GM23338 (cell line): Measurements from ENCODE around the gene FCRLA. TPM values are rescaled to one million over a fixed set of nuclear protein-coding genes. Genes with fewer than 3 reads are reported as not detected.

Experiments used
- ATAC-seq: fragments of 200-7000 bp; cut with Tn5 transposase; 3 replicates; pipeline ENCODE4 v1.9.1; 2020
- DNase-seq: peaks from one replicate; pipeline ENCODE4 v3.0.0-alpha.2; 2015; ENCODE audit warnings: low spot score
- H2AFZ ChIP-seq: fragments of 200-600 bp; sonication (generic); 2 replicates; pipeline ENCODE4 v1.8.0; 2016; ENCODE audit warnings: antibody characterized with exemption, mild to moderate bottlenecking, moderate library complexity
- H3F3A ChIP-seq: fragments of 200-600 bp; sonication (generic); replicated peaks from 2 replicates; pipeline ENCODE4 v1.8.0; 2017; ENCODE audit warnings: antibody characterized with exemption, mixed run types, low read depth
- H3K27ac ChIP-seq: fragments of 200-600 bp; sonication (generic); 2 replicates; pipeline ENCODE4 v1.6.1; 2016; ENCODE audit warnings: low read depth
- H3K27me3 ChIP-seq: fragments of 200-600 bp; sonication (generic); 2 replicates; pipeline ENCODE4 v1.8.0; 2016; ENCODE audit warnings: mild to moderate bottlenecking, mixed run types, moderate library complexity; ENCODE audit not compliant: insufficient read depth
- H3K36me3 ChIP-seq: fragments of 200-600 bp; sonication (generic); 2 replicates; pipeline ENCODE4 v1.8.0; 2016; ENCODE audit warnings: mild to moderate bottlenecking; ENCODE audit not compliant: insufficient read depth
- H3K4me1 ChIP-seq: fragments of 200-600 bp; sonication (generic); 2 replicates; pipeline ENCODE4 v1.8.0; 2016; ENCODE audit warnings: mild to moderate bottlenecking, moderate library complexity; ENCODE audit not compliant: insufficient read depth
- H3K4me2 ChIP-seq: fragments of 200-600 bp; sonication (generic); 2 replicates; pipeline ENCODE4 v1.7.1; 2017; ENCODE audit warnings: mixed run types
- H3K4me3 ChIP-seq: fragments of 200-600 bp; sonication (generic); 2 replicates; pipeline ENCODE4 v1.6.1; 2016; ENCODE audit warnings: mixed run types
- H3K79me2 ChIP-seq: fragments of 200-600 bp; sonication (generic); replicated peaks from 2 replicates; pipeline ENCODE4 v1.8.0; 2017; ENCODE audit warnings: mild to moderate bottlenecking; ENCODE audit not compliant: insufficient read depth
- H3K9me2 ChIP-seq: fragments of 200-600 bp; sonication (generic); 2 replicates; pipeline ENCODE4 v1.8.0; 2017; ENCODE audit not compliant: insufficient read depth
- H4K20me1 ChIP-seq: fragments of 200-600 bp; sonication (generic); replicated peaks from 2 replicates; pipeline ENCODE4 v1.8.0; 2017; ENCODE audit warnings: mild to moderate bottlenecking; ENCODE audit not compliant: insufficient read depth
- H3K27ac Mint-ChIP-seq: 2 replicates; pipeline ENCODE4 v1.8.0; 2020; ENCODE audit warnings: inconsistent platforms, mild to moderate bottlenecking, moderate library complexity, mixed read lengths
- H3K27me3 Mint-ChIP-seq: 3 replicates; pipeline ENCODE4 v1.8.0; 2022; ENCODE audit warnings: low read depth, mild to moderate bottlenecking, moderate library complexity, mixed read lengths, inconsistent platforms; ENCODE audit not compliant: insufficient read depth, poor library complexity
- H3K36me3 Mint-ChIP-seq: 3 replicates; pipeline ENCODE4 v1.8.0; 2021; ENCODE audit warnings: low read depth, mild to moderate bottlenecking, inconsistent platforms, moderate library complexity, mixed read lengths
- H3K4me1 Mint-ChIP-seq: 3 replicates; pipeline ENCODE4 v1.8.0; 2020; ENCODE audit warnings: mild to moderate bottlenecking, inconsistent platforms, mixed read lengths
- H3K4me3 Mint-ChIP-seq: 3 replicates; pipeline ENCODE4 v1.8.0; 2021; ENCODE audit warnings: moderate library complexity, mild to moderate bottlenecking, inconsistent platforms, mixed read lengths
- H3K9me3 Mint-ChIP-seq: 3 replicates; pipeline ENCODE4 v1.8.0; 2020; ENCODE audit warnings: moderate library complexity, mild to moderate bottlenecking, inconsistent platforms, mixed read lengths
- EZH2 ChIP-seq: fragments of 200-600 bp; sonication (generic); IDR thresholded peaks from one replicate; pipeline ENCODE4 v1.8.0; 2017; ENCODE audit warnings: antibody characterized with exemption, mild to moderate bottlenecking, low read depth; ENCODE audit not compliant: unreplicated experiment
- EZH2phosphoT487 ChIP-seq: fragments of 200-600 bp; sonication (generic); IDR thresholded peaks from one replicate; pipeline ENCODE4 v1.8.1; 2018; ENCODE audit warnings: antibody characterized with exemption; ENCODE audit not compliant: unreplicated experiment
- NANOG ChIP-seq: IDR thresholded peaks from 2 replicates; pipeline ENCODE4 v1.6.1; 2016; ENCODE audit warnings: antibody characterized with exemption, borderline replicate concordance
- POLR2AphosphoS5 ChIP-seq: IDR thresholded peaks from 2 replicates; pipeline ENCODE4 v1.6.1; 2016; ENCODE audit warnings: antibody characterized with exemption, low read depth
- REST ChIP-seq: IDR thresholded peaks from one replicate; pipeline ENCODE4 v1.6.1; 2018; ENCODE audit warnings: antibody characterized with exemption; ENCODE audit not compliant: unreplicated experiment
- STAT1 ChIP-seq: IDR thresholded peaks from one replicate; pipeline ENCODE4 v1.6.1; 2016; ENCODE audit warnings: antibody characterized with exemption; ENCODE audit not compliant: unreplicated experiment
- ZNF331 ChIP-seq: fragments of 250-450 bp; sonication (Bioruptor Pico); IDR thresholded peaks from 2 replicates; pipeline ENCODE4 v1.5.0; 2020; ENCODE audit warnings: low read depth, mild to moderate bottlenecking, moderate library complexity
- polyA plus RNA-seq: library from polyadenylated mRNA; unstranded; fragments of >200 nt; fragmentation: Nextera tagmentation; extraction: Ambion mirVana; gene quantifications from 2 replicates; pipeline ENCODE4 v1.2.1, GENCODE V29; 2016
- total RNA-seq: library from RNA; depleted of rRNA; stranded (reverse); fragments of >200 nt; shearing (Covaris generic); gene quantifications from 2 replicates; pipeline ENCODE4 v1.2.3, GENCODE V29; 2014
- TF ChIP-seq, protein P1 (sequence below): fragments of 250-450 bp; sonication (Bioruptor Pico); IDR thresholded peaks from 2 replicates; pipeline ENCODE4 v1.5.0; 2020; ENCODE audit warnings: mild to moderate bottlenecking, moderate library complexity

Gene FCRLA
- total and polyA plus RNA-seq, 2 experiments from 2014 or later = 0.24 TPM; not detected in 1

DNA sequence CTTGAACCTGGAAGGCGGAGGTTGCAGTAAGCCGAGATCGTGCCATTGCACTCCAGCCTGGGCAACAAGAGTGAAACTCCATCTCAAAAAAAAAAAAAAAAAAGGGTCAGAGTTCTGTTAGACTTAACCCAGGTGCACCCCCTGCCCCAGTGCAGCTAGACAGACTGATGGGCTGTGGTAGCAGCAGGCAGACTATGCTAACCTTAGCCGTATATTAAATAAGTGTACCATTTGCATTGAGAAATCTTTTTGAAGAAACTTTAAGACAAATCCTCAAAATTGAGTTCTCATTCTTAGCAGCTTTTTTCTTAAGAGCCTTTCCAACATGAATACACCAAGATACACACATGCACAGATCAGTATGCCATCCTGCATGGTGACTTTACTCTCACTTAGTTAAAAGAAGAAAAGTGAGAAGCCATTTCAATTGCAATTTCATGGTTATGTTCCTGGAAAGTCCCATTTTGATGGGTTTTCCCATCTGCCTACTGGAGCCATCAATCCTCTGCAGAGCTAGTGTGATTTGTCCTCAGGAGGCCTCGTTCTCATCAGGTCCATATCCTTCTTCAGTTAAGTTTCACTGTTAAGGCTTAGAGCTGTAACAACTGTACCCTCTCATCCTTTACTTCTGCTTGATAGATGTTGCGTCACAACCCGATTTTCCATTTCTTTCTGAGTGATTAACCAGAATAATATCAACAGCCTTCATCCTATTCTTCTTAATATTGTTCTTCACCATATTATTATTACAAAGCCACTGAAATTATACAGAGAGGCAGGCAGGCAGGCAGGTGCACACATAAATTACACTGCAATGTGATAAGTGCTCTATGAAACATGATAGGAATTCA lies 21.6 kb downstream of the FCRLA start:
- Mint-ChIP-seq H3K9me3 (no peaks in the 10 kb centered on the region; the same call in 2 of the 3 replicates), H3K36me3 (no peaks in the 10 kb centered on the region), H3K4me1 (peaks cover 31% of the 10 kb centered on the region), H3K4me3 (peak overlapping the region; percentile 85; the same call in 2 of the 3 replicates), H3K27me3 (peaks cover 37% of the 10 kb centered on the region), H3K27ac (no peak overlapping the region; the same call in 1 of the 2 replicates)
- no peak overlapping the region for H3K4me3 ChIP-seq
- H2AFZ ChIP-seq = no peak overlapping the region
- ATAC-seq (no peak), DNase-seq (no peak)
- H3K36me3 ChIP-seq = no peaks in the 10 kb centered on the region
- no peaks in the 10 kb centered on the region for H3F3A ChIP-seq
- H3K4me2 ChIP-seq = peak overlapping the region; percentile 89; the same call in 1 of the 2 replicates
- no peak overlapping the region for H3K27ac ChIP-seq
- H3K27me3 ChIP-seq = peaks cover 48% of the 10 kb centered on the region
- no peaks in the 10 kb centered on the region for H3K9me2 ChIP-seq
- peaks cover 22% of the 10 kb centered on the region for H3K4me1 ChIP-seq
- no peak for TF ChIP-seq ZNF331
- TF ChIP-seq STAT1 = no peak
- no peaks in the 10 kb centered on the region for H4K20me1 ChIP-seq
- no peaks in the 10 kb centered on the region for H3K79me2 ChIP-seq

DNA sequence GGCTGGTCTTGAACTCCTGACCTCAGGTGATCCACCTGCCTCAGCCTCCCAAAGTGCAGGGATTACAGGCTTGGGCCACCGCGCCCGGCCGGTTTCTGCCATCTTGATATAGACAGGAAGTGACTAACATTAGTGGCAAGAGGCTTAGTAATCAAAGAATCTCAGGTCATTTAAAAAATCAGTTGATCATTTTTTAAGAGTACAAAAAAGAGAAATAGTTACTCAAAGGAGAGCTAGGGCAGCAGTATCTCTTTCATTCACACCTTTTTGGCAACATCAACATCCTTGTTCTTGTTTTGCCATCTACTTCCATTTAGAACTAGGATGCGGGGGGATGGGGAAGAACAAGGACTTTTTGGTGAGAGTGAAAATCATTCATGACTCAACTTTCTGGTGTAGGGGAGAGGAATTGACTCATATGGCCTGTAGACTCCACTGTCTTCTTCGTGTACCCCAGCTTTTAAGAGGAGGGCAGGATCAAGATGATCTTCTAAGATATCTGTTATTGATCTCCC lies 23.1 kb downstream of the FCRLA start:
- Histone ChIP-seq H4K20me1 (no peaks in the 10 kb centered on the region), H3K27ac (no peak overlapping the region), H3K36me3 (no peaks in the 10 kb centered on the region), H3K9me2 (no peaks in the 10 kb centered on the region), H3F3A (no peaks in the 10 kb centered on the region), H3K79me2 (no peaks in the 10 kb centered on the region), H2AFZ (peak overlapping the region; percentile 21; the same call in 1 of the 2 replicates), H3K4me2 (peak overlapping the region; percentile 35; the same call in 1 of the 2 replicates), H3K27me3 (peaks cover 33% of the 10 kb centered on the region), H3K4me3 (no peak overlapping the region), H3K4me1 (peaks cover 22% of the 10 kb centered on the region)
- Mint-ChIP-seq H3K4me1 (peaks cover 31% of the 10 kb centered on the region), H3K27ac (no peak overlapping the region), H3K36me3 (no peaks in the 10 kb centered on the region), H3K9me3 (no peaks in the 10 kb centered on the region; the same call in 2 of the 3 replicates), H3K4me3 (no peak overlapping the region), H3K27me3 (peaks cover 25% of the 10 kb centered on the region)
- ATAC-seq (no peak), DNase-seq (no peak)
- TF ChIP-seq, protein P1, sequence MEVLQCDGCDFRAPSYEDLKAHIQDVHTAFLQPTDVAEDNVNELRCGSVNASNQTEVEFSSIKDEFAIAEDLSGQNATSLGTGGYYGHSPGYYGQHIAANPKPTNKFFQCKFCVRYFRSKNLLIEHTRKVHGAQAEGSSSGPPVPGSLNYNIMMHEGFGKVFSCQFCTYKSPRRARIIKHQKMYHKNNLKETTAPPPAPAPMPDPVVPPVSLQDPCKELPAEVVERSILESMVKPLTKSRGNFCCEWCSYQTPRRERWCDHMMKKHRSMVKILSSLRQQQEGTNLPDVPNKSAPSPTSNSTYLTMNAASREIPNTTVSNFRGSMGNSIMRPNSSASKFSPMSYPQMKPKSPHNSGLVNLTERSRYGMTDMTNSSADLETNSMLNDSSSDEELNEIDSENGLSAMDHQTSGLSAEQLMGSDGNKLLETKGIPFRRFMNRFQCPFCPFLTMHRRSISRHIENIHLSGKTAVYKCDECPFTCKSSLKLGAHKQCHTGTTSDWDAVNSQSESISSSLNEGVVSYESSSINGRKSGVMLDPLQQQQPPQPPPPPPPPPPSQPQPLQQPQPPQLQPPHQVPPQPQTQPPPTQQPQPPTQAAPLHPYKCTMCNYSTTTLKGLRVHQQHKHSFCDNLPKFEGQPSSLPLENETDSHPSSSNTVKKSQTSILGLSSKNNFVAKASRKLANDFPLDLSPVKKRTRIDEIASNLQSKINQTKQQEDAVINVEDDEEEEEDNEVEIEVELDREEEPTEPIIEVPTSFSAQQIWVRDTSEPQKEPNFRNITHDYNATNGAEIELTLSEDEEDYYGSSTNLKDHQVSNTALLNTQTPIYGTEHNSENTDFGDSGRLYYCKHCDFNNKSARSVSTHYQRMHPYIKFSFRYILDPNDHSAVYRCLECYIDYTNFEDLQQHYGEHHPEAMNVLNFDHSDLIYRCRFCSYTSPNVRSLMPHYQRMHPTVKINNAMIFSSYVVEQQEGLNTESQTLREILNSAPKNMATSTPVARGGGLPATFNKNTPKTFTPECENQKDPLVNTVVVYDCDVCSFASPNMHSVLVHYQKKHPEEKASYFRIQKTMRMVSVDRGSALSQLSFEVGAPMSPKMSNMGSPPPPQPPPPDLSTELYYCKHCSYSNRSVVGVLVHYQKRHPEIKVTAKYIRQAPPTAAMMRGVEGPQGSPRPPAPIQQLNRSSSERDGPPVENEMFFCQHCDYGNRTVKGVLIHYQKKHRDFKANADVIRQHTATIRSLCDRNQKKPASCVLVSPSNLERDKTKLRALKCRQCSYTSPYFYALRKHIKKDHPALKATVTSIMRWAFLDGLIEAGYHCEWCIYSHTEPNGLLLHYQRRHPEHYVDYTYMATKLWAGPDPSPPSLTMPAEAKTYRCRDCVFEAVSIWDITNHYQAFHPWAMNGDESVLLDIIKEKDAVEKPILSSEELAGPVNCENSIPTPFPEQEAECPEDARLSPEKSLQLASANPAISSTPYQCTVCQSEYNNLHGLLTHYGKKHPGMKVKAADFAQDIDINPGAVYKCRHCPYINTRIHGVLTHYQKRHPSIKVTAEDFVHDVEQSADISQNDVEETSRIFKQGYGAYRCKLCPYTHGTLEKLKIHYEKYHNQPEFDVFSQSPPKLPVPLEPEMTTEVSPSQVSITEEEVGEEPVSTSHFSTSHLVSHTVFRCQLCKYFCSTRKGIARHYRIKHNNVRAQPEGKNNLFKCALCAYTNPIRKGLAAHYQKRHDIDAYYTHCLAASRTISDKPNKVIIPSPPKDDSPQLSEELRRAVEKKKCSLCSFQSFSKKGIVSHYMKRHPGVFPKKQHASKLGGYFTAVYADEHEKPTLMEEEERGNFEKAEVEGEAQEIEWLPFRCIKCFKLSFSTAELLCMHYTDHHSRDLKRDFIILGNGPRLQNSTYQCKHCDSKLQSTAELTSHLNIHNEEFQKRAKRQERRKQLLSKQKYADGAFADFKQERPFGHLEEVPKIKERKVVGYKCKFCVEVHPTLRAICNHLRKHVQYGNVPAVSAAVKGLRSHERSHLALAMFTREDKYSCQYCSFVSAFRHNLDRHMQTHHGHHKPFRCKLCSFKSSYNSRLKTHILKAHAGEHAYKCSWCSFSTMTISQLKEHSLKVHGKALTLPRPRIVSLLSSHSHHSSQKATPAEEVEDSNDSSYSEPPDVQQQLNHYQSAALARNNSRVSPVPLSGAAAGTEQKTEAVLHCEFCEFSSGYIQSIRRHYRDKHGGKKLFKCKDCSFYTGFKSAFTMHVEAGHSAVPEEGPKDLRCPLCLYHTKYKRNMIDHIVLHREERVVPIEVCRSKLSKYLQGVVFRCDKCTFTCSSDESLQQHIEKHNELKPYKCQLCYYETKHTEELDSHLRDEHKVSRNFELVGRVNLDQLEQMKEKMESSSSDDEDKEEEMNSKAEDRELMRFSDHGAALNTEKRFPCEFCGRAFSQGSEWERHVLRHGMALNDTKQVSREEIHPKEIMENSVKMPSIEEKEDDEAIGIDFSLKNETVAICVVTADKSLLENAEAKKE (CRISPR knock-in tag) = no peak
- no peak for TF ChIP-seq NANOG
- no peak for TF ChIP-seq EZH2phosphoT487
- TF ChIP-seq EZH2 = no peak
- no peak for TF ChIP-seq STAT1
- TF ChIP-seq REST = no peak
- no peak for TF ChIP-seq POLR2AphosphoS5
